ENCODE results near the gene LRRC7. TPM values are rescaled to one million over a fixed set of nuclear protein-coding genes. Genes with fewer than 3 reads are reported as not detected.
A peak's percentile ranks its signal among the peaks of the same experiment; 100 is the strongest.

The LRRC7 gene
- total and polyA plus RNA-seq, 5 donors from 2014 or later = 0.07 to 0.15 (median 0.15) TPM; not detected in 2

DNA sequence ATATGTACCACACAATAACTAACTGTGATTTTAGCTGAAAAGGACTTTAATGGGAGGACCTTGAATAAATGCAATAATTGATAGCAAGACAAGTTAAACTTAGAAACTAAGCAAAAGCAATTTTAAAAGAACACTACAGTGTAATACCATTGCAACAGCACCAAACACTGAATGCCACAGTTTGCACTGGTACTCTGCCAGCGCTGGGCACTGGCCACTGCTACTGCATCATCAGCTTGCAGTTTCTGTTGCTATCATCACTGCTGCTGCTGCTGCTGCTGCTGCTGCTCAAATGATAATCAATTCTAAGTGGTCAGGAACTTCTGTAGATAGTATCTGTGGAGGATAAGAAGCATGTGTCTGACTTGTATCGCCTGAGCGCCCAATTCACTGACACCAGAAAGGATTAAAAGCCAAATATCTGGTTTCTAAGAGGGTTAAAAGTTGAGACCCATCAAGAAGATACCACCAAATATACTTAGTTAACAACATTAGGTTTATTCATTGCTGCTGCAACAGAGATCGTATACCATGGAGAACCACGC, 330.8 kb downstream of the LRRC7 start:
- DNase-seq (no peak), ATAC-seq (ENCODE audit: low read depth in 2 of 2) (no peak)
- Mint-ChIP-seq H3K4me3 (no peak overlapping the region), H3K27me3 (no peaks in the 10 kb centered on the region), H3K36me3 (no peaks in the 10 kb centered on the region), H3K9me3 (peaks cover 0 to 15% (median 4%) of the 10 kb centered on the region in 7 donors), H3K27ac (no peak overlapping the region), H3K4me1 (no peaks in the 10 kb centered on the region)
- Histone ChIP-seq H3K36me3 (ENCODE audit: control insufficient read depth, insufficient read depth, low read length) (no peaks in the 10 kb centered on the region), H3K27me3 (ENCODE audit: control insufficient read depth, insufficient read depth, low read length) (no peaks in the 10 kb centered on the region), H3K27ac (ENCODE audit: insufficient read depth, low read length, poor library complexity, severe bottlenecking) (no peak overlapping the region), H3K4me1 (ENCODE audit: control insufficient read depth, insufficient read depth, low read length, poor library complexity, severe bottlenecking) (no peaks in the 10 kb centered on the region), H3K4me3 (ENCODE audit: low read depth, low read length) (no peak overlapping the region), H3K9me3 (ENCODE audit: control insufficient read depth in 2 of 2, low read length in 2 of 2) (no peaks in the 10 kb centered on the region)

- H3K27ac ChIP-seq (ENCODE audit: insufficient read depth, low read length, poor library complexity, severe bottlenecking) = no peak overlapping the region
- H3K27me3 ChIP-seq (ENCODE audit: control insufficient read depth, insufficient read depth, low read length) = no peaks in the 10 kb centered on the region
- Mint-ChIP-seq H3K27me3 (no peaks in the 10 kb centered on the region), H3K9me3 (peaks cover 0 to 12% (median 0%) of the 10 kb centered on the region in 7 donors), H3K4me1 (no peaks in the 10 kb centered on the region), H3K27ac (peak overlapping the region in 1 of 3 donors; percentile 26), H3K36me3 (no peaks in the 10 kb centered on the region), H3K4me3 (no peak overlapping the region)
- DNase-seq = no peak
- ATAC-seq (ENCODE audit: low read depth in 2 of 2) = no peak
- H3K9me3 ChIP-seq (ENCODE audit: control insufficient read depth in 2 of 2, low read length in 2 of 2) = no peaks in the 10 kb centered on the region
- no peaks in the 10 kb centered on the region for H3K36me3 ChIP-seq (ENCODE audit: control insufficient read depth, insufficient read depth, low read length)
- no peaks in the 10 kb centered on the region for H3K4me1 ChIP-seq (ENCODE audit: control insufficient read depth, insufficient read depth, low read length, poor library complexity, severe bottlenecking)
- no peak overlapping the region for H3K4me3 ChIP-seq (ENCODE audit: low read depth, low read length)
Observed at GRCh38 chr1:69911301-69911801, 343.6 kb downstream of the LRRC7 start.

GRCh38 chr1:69913977-69914376, 346.3 kb downstream of the LRRC7 start:
- Histone ChIP-seq H3K27ac (ENCODE audit: insufficient read depth, low read length, poor library complexity, severe bottlenecking) (no peak overlapping the region), H3K27me3 (ENCODE audit: control insufficient read depth, insufficient read depth, low read length) (no peaks in the 10 kb centered on the region), H3K4me3 (ENCODE audit: low read depth, low read length) (no peak overlapping the region), H3K36me3 (ENCODE audit: control insufficient read depth, insufficient read depth, low read length) (no peaks in the 10 kb centered on the region), H3K9me3 (ENCODE audit: control insufficient read depth in 2 of 2, low read length in 2 of 2) (no peaks in the 10 kb centered on the region), H3K4me1 (ENCODE audit: control insufficient read depth, insufficient read depth, low read length, poor library complexity, severe bottlenecking) (no peaks in the 10 kb centered on the region)
- Mint-ChIP-seq H3K4me1 (no peaks in the 10 kb centered on the region), H3K36me3 (no peaks in the 10 kb centered on the region), H3K27ac (no peak overlapping the region), H3K27me3 (no peaks in the 10 kb centered on the region), H3K4me3 (no peak overlapping the region), H3K9me3 (peaks cover 0 to 9% (median under 1%) of the 10 kb centered on the region in 7 donors)
- ATAC-seq (ENCODE audit: low read depth in 2 of 2) (no peak), DNase-seq (no peak)

- Histone ChIP-seq H3K27ac (ENCODE audit: insufficient read depth, low read length, poor library complexity, severe bottlenecking) (no peak overlapping the region), H3K9me3 (ENCODE audit: control insufficient read depth in 2 of 2, low read length in 2 of 2) (no peaks in the 10 kb centered on the region), H3K4me3 (ENCODE audit: low read depth, low read length) (no peak overlapping the region), H3K4me1 (ENCODE audit: control insufficient read depth, insufficient read depth, low read length, poor library complexity, severe bottlenecking) (no peaks in the 10 kb centered on the region), H3K36me3 (ENCODE audit: control insufficient read depth, insufficient read depth, low read length) (no peaks in the 10 kb centered on the region), H3K27me3 (ENCODE audit: control insufficient read depth, insufficient read depth, low read length) (no peaks in the 10 kb centered on the region)
- ATAC-seq (ENCODE audit: low read depth in 2 of 2) (no peak), DNase-seq (no peak)
- Mint-ChIP-seq H3K9me3 (peaks cover 0 to 4% (median 0%) of the 10 kb centered on the region in 7 donors), H3K27ac (no peak overlapping the region), H3K36me3 (no peaks in the 10 kb centered on the region), H3K4me1 (no peaks in the 10 kb centered on the region), H3K27me3 (no peaks in the 10 kb centered on the region), H3K4me3 (no peak overlapping the region)
Observed at GRCh38 chr1:69914976-69915765, 347.4 kb downstream of the LRRC7 start.

- Mint-ChIP-seq H3K9me3 (peaks cover 0 to 8% (median 3%) of the 10 kb centered on the region in 7 donors), H3K36me3 (no peaks in the 10 kb centered on the region), H3K4me1 (no peaks in the 10 kb centered on the region), H3K27ac (no peak overlapping the region), H3K4me3 (no peak overlapping the region), H3K27me3 (no peaks in the 10 kb centered on the region)
- H3K4me3 ChIP-seq (ENCODE audit: low read depth, low read length) = no peak overlapping the region
- H3K27me3 ChIP-seq (ENCODE audit: control insufficient read depth, insufficient read depth, low read length) = no peaks in the 10 kb centered on the region
- H3K4me1 ChIP-seq (ENCODE audit: control insufficient read depth, insufficient read depth, low read length, poor library complexity, severe bottlenecking) = no peaks in the 10 kb centered on the region
- H3K36me3 ChIP-seq (ENCODE audit: control insufficient read depth, insufficient read depth, low read length) = no peaks in the 10 kb centered on the region
- H3K27ac ChIP-seq (ENCODE audit: insufficient read depth, low read length, poor library complexity, severe bottlenecking) = no peak overlapping the region
- no peaks in the 10 kb centered on the region for H3K9me3 ChIP-seq (ENCODE audit: control insufficient read depth in 2 of 2, low read length in 2 of 2)
- no peak for ATAC-seq (ENCODE audit: low read depth in 2 of 2)
- no peak for DNase-seq
Observed at GRCh38 chr1:69919129-69919921, 351.6 kb downstream of the LRRC7 start.

DNA sequence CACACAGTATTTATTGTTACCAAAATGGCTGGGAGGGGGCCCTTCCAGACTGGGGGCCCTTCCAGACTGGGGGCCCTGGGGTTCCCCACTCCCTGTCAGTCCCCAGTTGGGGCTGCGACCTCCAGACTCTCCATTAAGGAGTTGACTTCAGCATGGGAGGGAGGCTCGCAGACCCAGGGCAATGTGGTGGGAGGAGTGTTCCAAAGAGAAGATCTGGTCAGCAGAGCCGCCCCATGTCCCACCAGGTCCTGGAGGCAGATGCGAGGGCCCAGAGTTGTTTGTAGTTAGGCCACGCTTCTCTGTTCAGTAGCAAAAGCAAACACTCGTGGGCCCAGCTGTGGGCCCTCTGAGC, 352.2 kb downstream of the LRRC7 start:
- no peaks in the 10 kb centered on the region for H3K4me1 Mint-ChIP-seq

GRCh38 chr1:69920426-69920825, 352.7 kb downstream of the LRRC7 start:
- Histone ChIP-seq H3K9me3 (ENCODE audit: control insufficient read depth in 2 of 2, low read length in 2 of 2) (no peaks in the 10 kb centered on the region), H3K27ac (ENCODE audit: insufficient read depth, low read length, poor library complexity, severe bottlenecking) (no peak overlapping the region), H3K36me3 (ENCODE audit: control insufficient read depth, insufficient read depth, low read length) (no peaks in the 10 kb centered on the region), H3K27me3 (ENCODE audit: control insufficient read depth, insufficient read depth, low read length) (no peaks in the 10 kb centered on the region), H3K4me3 (ENCODE audit: low read depth, low read length) (no peak overlapping the region), H3K4me1 (ENCODE audit: control insufficient read depth, insufficient read depth, low read length, poor library complexity, severe bottlenecking) (no peaks in the 10 kb centered on the region)
- no peaks in the 10 kb centered on the region for H3K4me1 Mint-ChIP-seq
- no peaks in the 10 kb centered on the region for H3K36me3 Mint-ChIP-seq
- no peak overlapping the region for H3K4me3 Mint-ChIP-seq
- no peak overlapping the region for H3K27ac Mint-ChIP-seq
- peaks cover 0 to 8% (median 3%) of the 10 kb centered on the region in 7 donors for H3K9me3 Mint-ChIP-seq
- ATAC-seq (ENCODE audit: low read depth in 2 of 2) (no peak), DNase-seq (no peak)
- H3K27me3 Mint-ChIP-seq = no peaks in the 10 kb centered on the region

More for the DNA sequence above, 352.2 kb downstream of the LRRC7 start:
- H3K27me3 ChIP-seq (ENCODE audit: control insufficient read depth, insufficient read depth, low read length) = no peaks in the 10 kb centered on the region
- H3K9me3 Mint-ChIP-seq = peaks cover 0 to 8% (median 3%) of the 10 kb centered on the region in 7 donors
- H3K4me3 ChIP-seq (ENCODE audit: low read depth, low read length) = no peak overlapping the region
- DNase-seq = no peak
- H3K9me3 ChIP-seq (ENCODE audit: control insufficient read depth in 2 of 2, low read length in 2 of 2) = no peaks in the 10 kb centered on the region
- no peaks in the 10 kb centered on the region for H3K36me3 ChIP-seq (ENCODE audit: control insufficient read depth, insufficient read depth, low read length)
- H3K27ac Mint-ChIP-seq = no peak overlapping the region
- no peak overlapping the region for H3K4me3 Mint-ChIP-seq
- ATAC-seq (ENCODE audit: low read depth in 2 of 2) = no peak
- H3K27ac ChIP-seq (ENCODE audit: insufficient read depth, low read length, poor library complexity, severe bottlenecking) = no peak overlapping the region
- no peaks in the 10 kb centered on the region for H3K4me1 ChIP-seq (ENCODE audit: control insufficient read depth, insufficient read depth, low read length, poor library complexity, severe bottlenecking)
- no peaks in the 10 kb centered on the region for H3K27me3 Mint-ChIP-seq
- no peaks in the 10 kb centered on the region for H3K36me3 Mint-ChIP-seq

Measured in CD4-positive, CD25-positive, alpha-beta regulatory T cell (primary cell).